Measurements from ENCODE around the gene ENO3.
A peak's percentile ranks its signal among the peaks of the same experiment; 100 is the strongest.

ENO3 gene

DNA sequence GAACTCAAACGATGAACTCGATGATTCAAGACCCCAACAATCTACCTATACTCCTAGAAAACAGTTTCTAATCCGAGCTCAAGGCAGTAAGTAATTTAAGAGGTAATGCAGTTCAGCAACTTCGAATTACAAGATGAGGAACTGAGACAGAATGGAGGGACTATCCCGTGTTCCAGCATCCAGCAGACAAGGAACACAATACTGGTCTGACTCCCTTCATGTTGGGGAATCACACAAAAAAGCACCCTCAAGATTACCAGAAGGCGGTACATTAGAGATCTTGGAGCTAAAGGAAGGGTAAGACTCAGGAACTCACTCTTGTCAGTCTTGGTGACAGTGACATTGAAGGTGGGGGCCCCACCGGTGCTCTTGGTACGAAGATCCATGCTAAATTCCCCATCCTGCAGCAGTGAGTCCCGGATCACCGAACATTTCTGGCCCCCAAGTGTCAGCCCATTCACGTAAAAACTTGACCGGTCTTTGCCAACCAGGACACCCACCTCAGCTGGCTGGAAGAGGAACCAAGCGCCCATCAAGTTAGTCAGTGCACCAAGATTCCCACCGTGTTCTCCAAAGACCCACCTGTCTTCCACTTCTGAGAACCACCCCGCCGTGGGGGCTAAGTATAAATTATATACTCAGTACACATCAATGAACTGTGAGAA lies 4.5 kb upstream of the ENO3 start:
- peaks cover 13% of the 10 kb centered on the region; the same call in 1 of the 2 replicates for H4K20me1 ChIP-seq (ENCODE audit: control insufficient read depth, insufficient read depth, low read depth, low read length)
- peaks cover 80% of the 10 kb centered on the region for H3K79me2 ChIP-seq (ENCODE audit: control insufficient read depth, low read length)

DNA sequence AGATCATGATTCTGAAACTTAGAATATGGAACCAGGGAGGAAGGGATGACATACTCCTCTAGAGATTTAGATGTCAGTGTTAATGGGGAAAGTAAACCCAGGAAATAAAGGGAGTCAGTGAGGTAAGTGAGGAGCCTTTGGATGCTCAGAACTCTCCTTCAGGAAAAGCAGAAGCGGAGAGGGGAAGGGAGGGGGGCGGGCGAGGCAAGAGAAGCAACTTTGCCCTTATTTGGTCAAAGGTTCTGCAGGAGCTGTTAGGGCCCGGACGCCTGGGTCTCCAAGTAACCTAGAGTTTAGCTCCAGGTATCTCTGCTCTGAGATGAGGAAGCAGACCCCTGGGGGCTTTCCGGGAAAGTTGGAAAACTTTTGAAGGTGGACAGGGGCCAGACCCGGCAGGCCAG lies 3.9 kb upstream of the ENO3 start:
- Histone ChIP-seq H3K4me1 (ENCODE audit: control insufficient read depth, low read length) (peaks cover 71% of the 10 kb centered on the region), H3K36me3 (ENCODE audit: control insufficient read depth, low read length) (peaks cover 64% of the 10 kb centered on the region), H3K27ac (ENCODE audit: low read depth, low read length) (peak overlapping the region; percentile 99), H3K27me3 (ENCODE audit: control insufficient read depth, low read length) (no peaks in the 10 kb centered on the region), H3K79me2 (ENCODE audit: control insufficient read depth, low read length) (peaks cover 74% of the 10 kb centered on the region), H3K9me3 (ENCODE audit: control insufficient read depth, insufficient read depth, low read length) (no peaks in the 10 kb centered on the region), H3K4me3 (ENCODE audit: low read length) (peak overlapping the region; percentile 93), H3K4me2 (ENCODE audit: low read length) (peak overlapping the region; percentile 94), H3K9me2 (replicated peaks; ENCODE audit: control insufficient read depth, low read length) (no peaks in the 10 kb centered on the region), H4K20me1 (ENCODE audit: control insufficient read depth, insufficient read depth, low read depth, low read length) (peaks cover 13% of the 10 kb centered on the region; the same call in 1 of the 2 replicates), H3F3A (ENCODE audit: control insufficient read depth, insufficient read depth) (peaks cover 59% of the 10 kb centered on the region)
- TF ChIP-seq, protein P1, sequence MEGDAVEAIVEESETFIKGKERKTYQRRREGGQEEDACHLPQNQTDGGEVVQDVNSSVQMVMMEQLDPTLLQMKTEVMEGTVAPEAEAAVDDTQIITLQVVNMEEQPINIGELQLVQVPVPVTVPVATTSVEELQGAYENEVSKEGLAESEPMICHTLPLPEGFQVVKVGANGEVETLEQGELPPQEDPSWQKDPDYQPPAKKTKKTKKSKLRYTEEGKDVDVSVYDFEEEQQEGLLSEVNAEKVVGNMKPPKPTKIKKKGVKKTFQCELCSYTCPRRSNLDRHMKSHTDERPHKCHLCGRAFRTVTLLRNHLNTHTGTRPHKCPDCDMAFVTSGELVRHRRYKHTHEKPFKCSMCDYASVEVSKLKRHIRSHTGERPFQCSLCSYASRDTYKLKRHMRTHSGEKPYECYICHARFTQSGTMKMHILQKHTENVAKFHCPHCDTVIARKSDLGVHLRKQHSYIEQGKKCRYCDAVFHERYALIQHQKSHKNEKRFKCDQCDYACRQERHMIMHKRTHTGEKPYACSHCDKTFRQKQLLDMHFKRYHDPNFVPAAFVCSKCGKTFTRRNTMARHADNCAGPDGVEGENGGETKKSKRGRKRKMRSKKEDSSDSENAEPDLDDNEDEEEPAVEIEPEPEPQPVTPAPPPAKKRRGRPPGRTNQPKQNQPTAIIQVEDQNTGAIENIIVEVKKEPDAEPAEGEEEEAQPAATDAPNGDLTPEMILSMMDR (IDR thresholded peaks at IDR 0.05; ENCODE audit: low read depth, low read length, poor library complexity, severe bottlenecking): no peak
- TF ChIP-seq EZH2phosphoT487 (IDR thresholded peaks at IDR 0.05; ENCODE audit: borderline replicate concordance, low read length): no peak

More for the DNA sequence above, 4.5 kb upstream of the ENO3 start:
- Histone ChIP-seq H3K36me3 (ENCODE audit: control insufficient read depth, low read length) (peaks cover 69% of the 10 kb centered on the region), H3K9me2 (replicated peaks; ENCODE audit: control insufficient read depth, low read length) (no peaks in the 10 kb centered on the region), H3K4me1 (ENCODE audit: control insufficient read depth, low read length) (peaks cover 71% of the 10 kb centered on the region), H3K27me3 (ENCODE audit: control insufficient read depth, low read length) (no peaks in the 10 kb centered on the region), H3F3A (ENCODE audit: control insufficient read depth, insufficient read depth) (peaks cover 64% of the 10 kb centered on the region), H3K9me3 (ENCODE audit: control insufficient read depth, insufficient read depth, low read length) (no peaks in the 10 kb centered on the region), H3K4me3 (ENCODE audit: low read length) (peak overlapping the region; percentile 93), H3K27ac (ENCODE audit: low read depth, low read length) (peak overlapping the region; percentile 99), H3K4me2 (ENCODE audit: low read length) (peak overlapping the region; percentile 94)
- no peak for TF ChIP-seq EZH2phosphoT487 (IDR thresholded peaks at IDR 0.05; ENCODE audit: borderline replicate concordance, low read length)
- TF ChIP-seq, protein P1 (IDR thresholded peaks at IDR 0.05; ENCODE audit: low read depth, low read length, poor library complexity, severe bottlenecking): no peak

DNA sequence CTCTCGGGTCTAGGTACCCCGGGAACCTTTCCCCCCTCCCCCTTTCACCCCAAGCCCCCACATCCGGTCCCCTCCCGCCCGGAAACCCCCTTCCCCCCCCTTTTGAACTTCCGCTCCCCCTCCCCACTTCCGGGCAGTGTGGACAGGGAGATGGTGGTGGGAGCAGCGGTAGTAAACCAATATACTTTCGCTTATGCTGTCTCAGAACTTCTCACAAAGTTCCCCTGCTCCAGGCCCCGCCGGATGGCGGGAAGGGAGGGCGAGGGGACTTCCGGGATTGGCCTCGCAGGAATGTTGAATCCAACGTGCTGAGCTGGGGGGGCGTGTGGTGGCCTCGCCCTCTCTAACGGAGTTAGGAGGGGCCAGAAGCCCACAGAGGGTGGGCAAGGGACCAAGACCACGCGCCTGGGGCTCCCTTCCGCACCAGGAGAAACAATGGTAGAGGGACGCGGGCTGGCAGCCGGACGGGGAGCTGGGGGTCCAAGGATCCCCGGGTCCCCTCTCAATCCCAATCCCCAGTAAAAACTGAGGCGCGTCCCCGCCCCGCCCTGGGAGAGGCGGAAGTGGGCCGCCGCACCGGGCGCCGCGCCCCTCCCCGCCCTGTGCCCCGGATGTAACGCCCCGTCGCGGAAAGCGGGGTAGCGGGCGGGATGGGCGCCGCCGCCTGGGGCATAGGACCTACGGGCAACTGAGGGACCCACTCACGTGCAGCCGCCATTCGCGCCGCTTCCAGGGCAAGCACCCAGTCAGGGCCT lies 3.3 kb upstream of the ENO3 start:
- Histone ChIP-seq H3K27me3 (ENCODE audit: control insufficient read depth, low read length) (no peaks in the 10 kb centered on the region), H3K4me1 (ENCODE audit: control insufficient read depth, low read length) (peaks cover 65% of the 10 kb centered on the region), H3K9me2 (replicated peaks; ENCODE audit: control insufficient read depth, low read length) (no peaks in the 10 kb centered on the region), H3K4me2 (ENCODE audit: low read length) (peak overlapping the region; percentile 94), H3K4me3 (ENCODE audit: low read length) (peak overlapping the region; percentile 93), H3F3A (ENCODE audit: control insufficient read depth, insufficient read depth) (peaks cover 53% of the 10 kb centered on the region), H3K36me3 (ENCODE audit: control insufficient read depth, low read length) (peaks cover 58% of the 10 kb centered on the region), H4K20me1 (ENCODE audit: control insufficient read depth, insufficient read depth, low read depth, low read length) (peaks cover 13% of the 10 kb centered on the region; the same call in 1 of the 2 replicates), H3K79me2 (ENCODE audit: control insufficient read depth, low read length) (peaks cover 68% of the 10 kb centered on the region), H3K27ac (ENCODE audit: low read depth, low read length) (peak overlapping the region; percentile 99), H3K9me3 (ENCODE audit: control insufficient read depth, insufficient read depth, low read length) (no peaks in the 10 kb centered on the region)
- no peak for TF ChIP-seq EZH2phosphoT487 (IDR thresholded peaks at IDR 0.05; ENCODE audit: borderline replicate concordance, low read length)
- TF ChIP-seq, protein P1 (IDR thresholded peaks at IDR 0.05; ENCODE audit: low read depth, low read length, poor library complexity, severe bottlenecking): no peak
